Smooth muscle cell (in vitro differentiated cells): Measurements from ENCODE around the gene SNRPD1. TPM values are rescaled to one million over a fixed set of nuclear protein-coding genes. Genes with fewer than 3 reads are reported as not detected.
A peak's percentile ranks its signal among the peaks of the same experiment; 100 is the strongest.

Source experiments
- DNase-seq: peaks from one replicate; lab custom pipeline; 2025; ENCODE audit not compliant: unreplicated experiment; lab: John Stamatoyannopoulos, UW
- H2AFZ ChIP-seq: fragments of 200-600 bp; sonication (generic); 2 replicates; pipeline ENCODE4 v1.6.0; 2016; ENCODE audit warnings: antibody characterized with exemption, low read depth, mild to moderate bottlenecking
- H3F3A ChIP-seq: fragments of 200-600 bp; sonication (generic); 2 replicates; pipeline ENCODE4 v1.6.0; 2017; ENCODE audit warnings: antibody characterized with exemption, low read depth
- H3K27ac ChIP-seq: fragments of 200-600 bp; sonication (generic); 2 replicates; pipeline ENCODE4 v1.5.1; 2016; ENCODE audit warnings: low read depth, mild to moderate bottlenecking
- H3K27me3 ChIP-seq: fragments of 200-600 bp; sonication (generic); 2 replicates; pipeline ENCODE4 v1.6.1; 2016; ENCODE audit warnings: low read depth, mild to moderate bottlenecking
- H3K36me3 ChIP-seq: fragments of 200-600 bp; sonication (generic); 2 replicates; pipeline ENCODE4 v1.5.1; 2016; ENCODE audit warnings: low read depth
- H3K4me1 ChIP-seq: fragments of 200-600 bp; sonication (generic); 2 replicates; pipeline ENCODE4 v1.5.1; 2016; ENCODE audit warnings: low read depth
- H3K4me2 ChIP-seq: fragments of 200-600 bp; sonication (generic); 2 replicates; pipeline ENCODE4 v1.6.0; 2016; ENCODE audit warnings: mild to moderate bottlenecking
- H3K4me3 ChIP-seq: fragments of 200-600 bp; sonication (generic); 2 replicates; pipeline ENCODE4 v1.5.1; 2016; ENCODE audit warnings: mild to moderate bottlenecking
- H3K79me2 ChIP-seq: fragments of 200-600 bp; sonication (generic); 2 replicates; pipeline ENCODE4 v1.6.0; 2016; ENCODE audit warnings: low read depth, mild to moderate bottlenecking
- H3K9ac ChIP-seq: fragments of 200-600 bp; sonication (generic); 2 replicates; pipeline ENCODE4 v1.6.0; 2016; ENCODE audit warnings: low read depth
- H3K9me3 ChIP-seq: fragments of 200-600 bp; sonication (generic); replicated peaks from 2 replicates; pipeline ENCODE4 v1.5.1; 2016; ENCODE audit warnings: low read depth
- H4K20me1 ChIP-seq: fragments of 200-600 bp; sonication (generic); 2 replicates; pipeline ENCODE4 v1.6.0; 2016; ENCODE audit warnings: low read depth
- CTCF ChIP-seq: fragments of 200-600 bp; sonication (generic); IDR thresholded peaks from 2 replicates; pipeline ENCODE4 v1.5.1; 2017; ENCODE audit warnings: borderline replicate concordance, mild to moderate bottlenecking, antibody characterized with exemption; ENCODE audit not compliant: insufficient read depth, poor library complexity, severe bottlenecking
- WGBS: methylation state at CpG from one replicate; pipeline ENCODE4 v1.1.7; 2016; ENCODE audit warnings: low lambda C conversion rate; 5-methylcytosine and 5-hydroxymethylcytosine counted together
- polyA plus RNA-seq: library from polyadenylated mRNA; unstranded; fragments of >200 nt; fragmentation: Nextera tagmentation; extraction: Ambion mirVana; gene quantifications from 2 replicates; pipeline ENCODE4 v1.2.1, GENCODE V29; 2016
- total RNA-seq: library from RNA; depleted of rRNA; stranded (reverse); fragments of >200 nt; gene quantifications from 2 replicates; pipeline ENCODE4 v1.2.3, GENCODE V29; 2014

The SNRPD1 gene
- total and polyA plus RNA-seq, 2 experiments from 2014 or later = 23.0 to 129 TPM

DNA sequence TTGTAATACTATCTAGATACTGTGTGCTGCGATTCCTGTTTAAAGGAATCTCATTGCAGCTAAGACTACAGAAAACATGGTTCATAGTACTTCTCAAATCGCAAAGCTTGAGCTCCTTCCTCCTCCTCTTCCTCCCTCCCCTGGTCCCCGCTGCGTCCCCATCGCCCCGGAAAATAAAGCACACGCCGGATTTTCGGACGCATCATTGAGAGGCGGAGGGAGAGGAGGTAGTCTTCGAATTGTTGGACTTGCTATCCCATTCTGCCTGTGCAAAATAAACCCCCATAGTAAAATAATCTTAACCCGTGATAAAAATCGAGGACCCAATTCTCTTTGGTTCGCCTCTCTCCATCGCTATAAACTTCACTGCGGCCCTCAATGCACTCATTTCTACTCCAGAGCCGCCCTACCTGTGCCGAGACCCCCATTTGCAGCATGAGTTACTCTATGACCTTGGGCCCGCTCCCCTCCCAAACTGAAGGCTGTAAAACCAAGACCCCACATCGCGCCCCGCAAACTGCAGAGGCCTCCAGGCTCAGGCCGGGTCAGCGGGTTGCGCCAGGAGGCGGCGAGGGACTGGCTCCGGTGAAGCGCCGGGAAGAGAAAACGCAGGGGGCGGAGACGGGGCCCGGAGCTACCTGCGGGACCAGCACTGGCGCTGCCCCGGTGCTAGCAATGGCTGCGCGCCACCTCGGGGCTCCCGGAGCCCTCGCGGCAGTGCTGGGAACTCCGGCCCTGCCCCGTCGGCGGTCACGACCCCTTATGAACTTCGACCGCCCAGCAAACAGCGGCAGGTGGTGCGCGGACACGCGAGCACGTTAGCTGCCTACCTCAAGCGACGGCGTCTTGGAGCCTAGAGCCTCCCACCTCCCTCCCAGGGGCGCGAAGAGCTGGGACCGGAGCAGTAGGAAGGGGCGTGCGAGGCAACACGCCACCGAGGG, 12.3 kb upstream of the SNRPD1 start:
- no peaks in the 10 kb centered on the region for H3K9me3 ChIP-seq
- TF ChIP-seq CTCF = no peak
- no peaks in the 10 kb centered on the region for H3K36me3 ChIP-seq
- H3K4me3 ChIP-seq = peak overlapping the region; percentile 99
- peak overlapping the region; percentile 99 for H2AFZ ChIP-seq
- under 1% methylated on average over 53 of the region's 67 CpGs for WGBS
- H3K9ac ChIP-seq = peak overlapping the region; percentile 97
- H3F3A ChIP-seq = no peaks in the 10 kb centered on the region
- peak overlapping the region; percentile 95 for H3K4me2 ChIP-seq
- H3K4me1 ChIP-seq = peaks cover 10% of the 10 kb centered on the region
- H3K79me2 ChIP-seq = peaks cover 54% of the 10 kb centered on the region
- peaks cover 23% of the 10 kb centered on the region for H4K20me1 ChIP-seq
- no peak for DNase-seq
- H3K27ac ChIP-seq = peak overlapping the region; percentile 94
- no peaks in the 10 kb centered on the region for H3K27me3 ChIP-seq

GRCh38 chr18:21600526-21601410, 11.3 kb upstream of the SNRPD1 start, which contains the start of gene ESCO1:
Gene ESCO1, minus strand, starts transcription at chr18:21600704. Its CDS starts 25,861 bp downstream, at chr18:21574843.
- peak; percentile 98 for TF ChIP-seq CTCF
- WGBS = 9% methylated on average over 74 of the region's 74 CpGs
- peak within 1 kb of the TSS; percentile 97 for H3K9ac ChIP-seq

DNA sequence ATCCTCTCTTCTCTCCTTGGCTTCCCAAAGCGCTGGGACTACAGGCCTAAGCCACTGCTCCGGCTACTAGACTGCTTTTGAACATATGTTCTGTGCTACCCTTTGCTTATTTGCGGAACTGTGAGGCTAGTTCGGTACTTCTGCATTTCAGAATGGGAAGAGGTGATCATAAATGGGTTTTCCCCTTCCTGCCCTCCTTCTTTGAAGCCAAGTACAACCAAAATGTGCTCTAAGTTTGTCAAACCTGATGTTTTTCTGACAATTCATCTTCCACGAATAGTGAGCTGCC, 9.9 kb upstream of the SNRPD1 start:
- no peak for TF ChIP-seq CTCF
- WGBS = 97% methylated on average over 5 of the region's 5 CpGs
- Histone ChIP-seq H3K4me2 (no peak overlapping the region), H3K27me3 (no peaks in the 10 kb centered on the region), H3K27ac (no peak overlapping the region), H3F3A (no peaks in the 10 kb centered on the region), H3K4me1 (peaks cover 10% of the 10 kb centered on the region), H4K20me1 (peaks cover 15% of the 10 kb centered on the region), H3K36me3 (no peaks in the 10 kb centered on the region), H2AFZ (no peak overlapping the region), H3K9ac (no peak overlapping the region), H3K4me3 (no peak overlapping the region), H3K79me2 (peaks cover 30% of the 10 kb centered on the region), H3K9me3 (no peaks in the 10 kb centered on the region)
- DNase-seq = no peak

More at GRCh38 chr18:21600526-21601410, 11.3 kb upstream of the SNRPD1 start, which contains the start of gene ESCO1:
- Histone ChIP-seq H3K4me2 (peak within 1 kb of the TSS; percentile 95), H3K36me3 (no peaks in the 10 kb centered on the region), H3K79me2 (peaks cover 45% of the 10 kb centered on the region), H3F3A (no peaks in the 10 kb centered on the region), H3K4me1 (peaks cover 10% of the 10 kb centered on the region), H3K27ac (peak within 1 kb of the TSS; percentile 94), H4K20me1 (peaks cover 23% of the 10 kb centered on the region), H2AFZ (peak within 1 kb of the TSS; percentile 99), H3K4me3 (peak within 1 kb of the TSS; percentile 99), H3K27me3 (no peaks in the 10 kb centered on the region), H3K9me3 (no peaks in the 10 kb centered on the region)
- peak; percentile 81 for DNase-seq
